Prostate gland (tissue), 2 donors: Measurements from ENCODE around the gene GJD2. TPM values are rescaled to one million over a fixed set of nuclear protein-coding genes. Genes with fewer than 3 reads are reported as not detected.

Experiments used
- DNase-seq: peaks from one replicate; pipeline ENCODE4 v3.0.0-alpha.2; 2019; ENCODE audit warnings: low spot score
- H3K27ac ChIP-seq, 2 donors: fragments of 200-600 bp; sonication (generic); 2 replicates each; pipeline ENCODE4 v1.5.1; 2017 to 2019
- H3K27me3 ChIP-seq: fragments of 200-600 bp; sonication (generic); replicated peaks from 2 replicates; pipeline ENCODE4 v1.5.1; 2019; ENCODE audit not compliant: insufficient read depth
- H3K36me3 ChIP-seq, 2 donors: fragments of 200-600 bp; sonication (generic); 1 replicate in 1 of 2; 2 replicates in 1 of 2; pipeline versions ENCODE4 v1.5.1 to v1.8.1; 2017 to 2019
- H3K4me1 ChIP-seq: fragments of 200-600 bp; sonication (generic); replicated peaks from 2 replicates; pipeline ENCODE4 v1.5.1; 2019
- H3K4me3 ChIP-seq, 2 donors: fragments of 200-600 bp; sonication (generic); 2 replicates each; pipeline ENCODE4 v1.5.1; 2017 to 2019
- H3K9me3 ChIP-seq: fragments of 200-600 bp; sonication (generic); 2 replicates; pipeline ENCODE4 v1.5.1; 2017
- POLR2A ChIP-seq: fragments of 450-650 bp; IDR thresholded peaks from one replicate; pipeline ENCODE4 v1.6.1; 2016; ENCODE audit warnings: antibody characterized with exemption, mild to moderate bottlenecking
- POLR2AphosphoS5 ChIP-seq: sonication (generic); formaldehyde crosslinking; IDR thresholded peaks from one replicate; pipeline ENCODE4 v1.6.1; 2017; ENCODE audit warnings: antibody characterized with exemption
- WGBS: methylation state at CpG from one replicate; pipeline ENCODE4 v1.1.5; 2018; 5-methylcytosine and 5-hydroxymethylcytosine counted together
- intact Hi-C: fragments of 100-400 bp; cut with DNase I; formaldehyde crosslinking; loops from one replicate; pipeline ENCODE4 v1.14.2; 2022
- total RNA-seq, 2 donors: library from RNA; depleted of rRNA; stranded (reverse); fragments of >200 nt; gene quantifications; one replicate each; pipeline ENCODE4 v1.1.0, GENCODE V29; 2016
- TF ChIP-seq, protein P1 (sequence below), 4 experiments: fragments of 200-600 bp in 2 of 4; fragments of 450-650 bp in 2 of 4; sonication (generic) in 2 of 4; IDR thresholded peaks; 1 replicate in 3 of 4; 2 replicates in 1 of 4; pipeline ENCODE4 v1.5.1; 2016 to 2019; ENCODE audit warnings: antibody characterized with exemption in 4 of 4, mild to moderate bottlenecking in 2 of 4, moderate library complexity in 2 of 4

GJD2 gene
- total RNA-seq, 2 donors from 2014 or later = not detected

DNA sequence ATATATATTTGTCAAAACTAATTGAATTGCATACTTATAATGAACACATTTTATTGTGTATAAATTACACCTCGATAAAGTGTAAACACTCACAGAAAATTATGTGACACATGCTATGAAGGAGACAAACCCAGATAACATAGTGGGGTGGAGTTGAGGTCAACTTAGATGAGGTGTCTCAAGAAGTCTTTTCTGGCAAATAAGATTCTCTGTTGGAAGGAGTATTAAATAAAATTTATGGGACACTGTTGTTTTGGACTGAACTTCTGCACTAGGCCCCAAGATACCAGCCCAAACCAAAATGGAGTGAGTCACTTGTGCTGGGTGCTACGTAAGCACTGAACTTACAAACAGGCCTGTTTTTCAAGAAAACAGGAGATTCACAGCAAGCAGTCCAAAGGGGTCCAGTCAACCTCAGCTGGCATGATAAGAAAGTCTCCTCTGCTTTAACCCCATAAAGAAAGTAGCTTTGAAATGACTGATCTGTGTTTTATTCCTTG lies 21.9 kb upstream of the GJD2 start:
- Histone ChIP-seq H3K36me3 (no peaks in the 10 kb centered on the region), H3K4me3 (no peak overlapping the region), H3K4me1 (no peaks in the 10 kb centered on the region), H3K27ac (no peak overlapping the region), H3K27me3 (no peaks in the 10 kb centered on the region), H3K9me3 (no peaks in the 10 kb centered on the region)
- intact Hi-C loops = no loop called here
- no peak for DNase-seq
- WGBS = 56% methylated on average over 2 of the region's 2 CpGs
- no peak for TF ChIP-seq POLR2A
- TF ChIP-seq POLR2AphosphoS5 = no peak
- TF ChIP-seq, protein P1, sequence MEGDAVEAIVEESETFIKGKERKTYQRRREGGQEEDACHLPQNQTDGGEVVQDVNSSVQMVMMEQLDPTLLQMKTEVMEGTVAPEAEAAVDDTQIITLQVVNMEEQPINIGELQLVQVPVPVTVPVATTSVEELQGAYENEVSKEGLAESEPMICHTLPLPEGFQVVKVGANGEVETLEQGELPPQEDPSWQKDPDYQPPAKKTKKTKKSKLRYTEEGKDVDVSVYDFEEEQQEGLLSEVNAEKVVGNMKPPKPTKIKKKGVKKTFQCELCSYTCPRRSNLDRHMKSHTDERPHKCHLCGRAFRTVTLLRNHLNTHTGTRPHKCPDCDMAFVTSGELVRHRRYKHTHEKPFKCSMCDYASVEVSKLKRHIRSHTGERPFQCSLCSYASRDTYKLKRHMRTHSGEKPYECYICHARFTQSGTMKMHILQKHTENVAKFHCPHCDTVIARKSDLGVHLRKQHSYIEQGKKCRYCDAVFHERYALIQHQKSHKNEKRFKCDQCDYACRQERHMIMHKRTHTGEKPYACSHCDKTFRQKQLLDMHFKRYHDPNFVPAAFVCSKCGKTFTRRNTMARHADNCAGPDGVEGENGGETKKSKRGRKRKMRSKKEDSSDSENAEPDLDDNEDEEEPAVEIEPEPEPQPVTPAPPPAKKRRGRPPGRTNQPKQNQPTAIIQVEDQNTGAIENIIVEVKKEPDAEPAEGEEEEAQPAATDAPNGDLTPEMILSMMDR (IDR thresholded peaks at IDR 0.05) = no peak

DNA sequence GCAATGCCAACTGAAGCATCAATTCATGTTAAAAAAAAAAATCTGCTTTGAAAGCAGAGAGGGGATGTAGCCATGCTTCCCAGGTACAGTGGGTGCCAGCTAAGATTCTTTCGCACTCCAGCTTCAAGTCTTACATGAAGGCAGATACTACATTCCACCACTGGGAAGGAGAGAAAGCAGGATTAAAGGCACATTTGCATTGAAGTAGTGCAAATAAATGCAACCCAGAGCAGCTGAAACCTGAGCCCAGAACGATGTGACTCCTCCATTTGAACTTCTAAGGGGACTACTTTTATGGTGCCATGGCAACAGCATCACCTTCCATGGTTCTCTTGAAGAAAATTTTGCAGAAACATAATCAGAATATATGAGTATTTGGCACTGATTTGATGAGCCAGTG lies 19.1 kb upstream of the GJD2 start:
- TF ChIP-seq POLR2AphosphoS5 (no peak), POLR2A (no peak)
- TF ChIP-seq, protein P1 (IDR thresholded peaks at IDR 0.05) = no peak
- H3K27me3 ChIP-seq = no peaks in the 10 kb centered on the region
- H3K36me3 ChIP-seq = no peaks in the 10 kb centered on the region
- no peaks in the 10 kb centered on the region for H3K9me3 ChIP-seq
- DNase-seq = no peak
- no peak overlapping the region for H3K4me3 ChIP-seq
- H3K4me1 ChIP-seq = no peaks in the 10 kb centered on the region
- no peak overlapping the region for H3K27ac ChIP-seq
- 43% methylated on average over 2 of the region's 2 CpGs for WGBS
- intact Hi-C loops = no loop called here

DNA sequence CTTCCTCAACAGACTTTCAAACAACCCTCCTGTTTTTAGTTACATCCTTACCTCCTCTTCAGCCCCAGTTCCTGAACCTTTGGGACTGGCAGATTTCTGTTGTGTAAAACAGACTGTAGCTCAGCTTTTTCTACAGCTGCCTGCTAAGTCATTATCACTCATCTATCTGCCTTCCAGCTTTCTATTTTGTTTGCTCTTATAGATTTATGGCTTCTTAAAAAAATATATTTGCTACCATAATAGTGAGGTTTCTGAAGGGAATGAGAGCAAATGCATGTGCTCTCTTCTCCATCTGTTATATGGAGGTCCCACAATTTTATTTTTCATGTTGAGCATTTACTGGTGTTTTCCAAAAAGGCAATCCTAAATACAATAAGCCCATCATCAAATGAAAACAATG lies 18.2 kb upstream of the GJD2 start:
- Histone ChIP-seq H3K27ac (no peak overlapping the region), H3K4me3 (no peak overlapping the region), H3K9me3 (no peaks in the 10 kb centered on the region), H3K36me3 (no peaks in the 10 kb centered on the region), H3K27me3 (no peaks in the 10 kb centered on the region), H3K4me1 (no peaks in the 10 kb centered on the region)
- intact Hi-C loops = no loop called here
- no peak for DNase-seq
- no peak for TF ChIP-seq POLR2AphosphoS5
- TF ChIP-seq POLR2A = no peak
- TF ChIP-seq, protein P1 (IDR thresholded peaks at IDR 0.05) = no peak

DNA sequence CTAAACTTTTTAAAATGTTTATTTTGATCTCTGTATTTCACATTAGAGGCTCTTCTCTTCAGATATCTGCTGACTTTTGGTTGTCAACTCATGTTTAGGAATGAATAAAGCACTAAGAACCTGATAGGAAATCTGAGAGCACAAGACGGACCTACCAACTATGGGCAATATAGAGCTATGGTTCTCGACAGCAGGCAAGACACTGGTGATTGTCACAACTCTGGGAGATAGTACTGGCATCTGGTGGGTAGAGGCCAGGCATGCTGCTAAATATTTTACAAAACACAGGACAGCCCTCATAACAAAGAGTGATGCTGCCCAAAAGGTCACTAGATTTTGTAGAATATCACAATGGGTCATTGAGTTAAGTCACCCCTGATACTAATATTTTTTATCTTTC lies 17.5 kb upstream of the GJD2 start:
- no peak for TF ChIP-seq POLR2A
- no peak for TF ChIP-seq POLR2AphosphoS5
- TF ChIP-seq, protein P1 (IDR thresholded peaks at IDR 0.05) = no peak
- H3K27ac ChIP-seq = no peak overlapping the region
- H3K4me3 ChIP-seq = no peak overlapping the region
- H3K4me1 ChIP-seq = no peaks in the 10 kb centered on the region
- no peaks in the 10 kb centered on the region for H3K36me3 ChIP-seq
- no peaks in the 10 kb centered on the region for H3K27me3 ChIP-seq
- WGBS = 87% methylated on average over 2 of the region's 2 CpGs
- intact Hi-C loops = no loop called here
- H3K9me3 ChIP-seq = no peaks in the 10 kb centered on the region
- DNase-seq = no peak

DNA sequence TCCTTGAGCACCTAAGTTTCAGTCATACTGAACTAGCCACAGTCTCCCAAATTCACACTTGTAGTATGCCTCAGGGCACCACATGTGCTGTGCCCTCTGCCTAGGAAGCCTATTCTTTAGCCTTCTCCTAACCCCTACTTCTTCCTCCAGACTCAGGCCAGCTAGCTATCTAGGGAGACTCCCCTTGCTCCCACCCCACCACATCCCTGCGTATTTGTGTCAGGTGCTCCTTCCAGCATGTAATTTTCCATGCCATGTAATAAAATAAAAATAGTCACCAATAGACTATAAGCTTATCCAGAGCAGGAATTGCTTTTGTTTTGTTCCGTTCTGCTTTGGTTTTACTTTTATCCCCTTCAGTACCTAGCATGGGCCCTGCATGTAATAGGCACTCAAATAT lies 14.9 kb upstream of the GJD2 start:
- Histone ChIP-seq H3K27me3 (no peaks in the 10 kb centered on the region), H3K4me3 (no peak overlapping the region), H3K36me3 (no peaks in the 10 kb centered on the region), H3K4me1 (no peaks in the 10 kb centered on the region), H3K27ac (no peak overlapping the region), H3K9me3 (no peaks in the 10 kb centered on the region)
- WGBS = 83% methylated on average over 2 of the region's 2 CpGs
- no peak for TF ChIP-seq POLR2A
- TF ChIP-seq, protein P1 (IDR thresholded peaks at IDR 0.05) = no peak
- no peak for TF ChIP-seq POLR2AphosphoS5
- DNase-seq = no peak
- intact Hi-C loops = no loop called here
